MM.1S (cell line): ENCODE results near the gene SETD5.

Experiments
- CTCF ChIP-seq: fragments of 300-600 bp; sonication (generic); IDR thresholded peaks from 2 replicates; pipeline ENCODE4 v1.5.1; 2016; ENCODE audit warnings: antibody characterized with exemption, low read length, mixed read lengths
- EZH2 ChIP-seq: fragments of 300-600 bp; sonication (generic); optimal IDR thresholded peaks from 2 replicates; pipeline ENCODE3; 2017; ENCODE audit warnings: low read depth, mild to moderate bottlenecking, antibody characterized with exemption, low read length, mixed read lengths

GRCh38 chr3:9415485-9416138 is 18.2 kb downstream of the SETD5 start:
- TF ChIP-seq EZH2 (no peak), CTCF (no peak)
